ENCODE measurements around the gene PHF19. TPM values are rescaled to one million over a fixed set of nuclear protein-coding genes. Genes with fewer than 3 reads are reported as not detected.

PHF19 gene
- total and polyA plus RNA-seq, 2 experiments from 2014 or later, result 17.1 to 28.2 TPM

DNA sequence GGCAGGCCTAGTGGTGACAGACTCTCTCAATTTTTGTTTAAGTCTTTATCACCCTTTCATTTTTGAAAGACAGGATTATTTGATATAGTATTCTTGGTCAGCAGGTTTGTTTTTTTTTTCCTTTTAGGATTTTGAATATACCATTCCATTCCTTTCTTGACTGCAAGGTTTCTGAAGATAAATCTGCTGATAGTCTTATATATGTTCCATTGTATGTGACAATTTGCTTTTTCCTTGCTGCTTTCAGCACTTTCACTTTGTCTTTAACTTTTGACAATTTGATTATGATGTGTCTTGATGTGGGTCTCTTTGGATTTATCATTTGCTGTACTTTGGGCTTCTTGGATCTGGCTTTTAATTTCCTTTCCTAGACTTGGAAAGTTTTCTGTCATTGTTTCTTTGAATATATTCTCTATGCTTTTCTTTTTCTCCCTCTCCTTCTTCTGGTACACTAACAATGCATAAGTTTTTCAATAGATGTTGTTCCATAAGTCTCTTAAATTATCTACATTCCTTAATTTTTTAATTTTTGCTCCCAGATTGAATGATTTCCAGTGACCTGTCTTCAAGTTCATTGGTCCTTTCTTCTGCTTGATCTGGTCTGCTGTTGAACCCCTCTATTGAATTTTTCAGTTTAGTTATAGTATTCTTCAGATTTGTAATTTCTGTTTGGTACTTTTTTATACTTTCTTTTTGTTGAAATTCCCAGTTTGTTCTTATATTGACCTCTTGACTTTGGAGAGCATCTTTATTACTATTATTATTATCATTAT is 69.2 kb downstream of the PHF19 start:
- no peaks in the 10 kb centered on the region for H3K36me3 ChIP-seq (ENCODE audit: low read depth)
- no peaks in the 10 kb centered on the region for H3K9me2 ChIP-seq (ENCODE audit: insufficient read depth)
- no peaks in the 10 kb centered on the region for H3K79me2 ChIP-seq (ENCODE audit: insufficient read depth)
- H3K9ac ChIP-seq, result no peak overlapping the region
- no peak overlapping the region for H3K4me2 ChIP-seq (ENCODE audit: unreplicated experiment)
- no peak overlapping the region for H3K4me3 ChIP-seq
- H3K27me3 ChIP-seq (replicated peaks; ENCODE audit: insufficient read depth), result no peaks in the 10 kb centered on the region
- TF ChIP-seq EZH2phosphoT487 (IDR thresholded peaks at IDR 0.05; ENCODE audit: insufficient read depth, low read depth), result no peak
- no peak for TF ChIP-seq EZH2 (IDR thresholded peaks at IDR 0.05; ENCODE audit: insufficient read depth, poor library complexity, severe bottlenecking)
- no peaks in the 10 kb centered on the region for H3K4me1 ChIP-seq (ENCODE audit: insufficient read depth)
- H4K20me1 ChIP-seq (ENCODE audit: insufficient read depth), result no peaks in the 10 kb centered on the region
- in situ Hi-C loops (cut with MboI), result no loop called here
- no peaks in the 10 kb centered on the region for H3F3A ChIP-seq (ENCODE audit: insufficient read depth)
- DNase-seq, result no peak
- no peak overlapping the region for H2AFZ ChIP-seq
- H3K9me3 ChIP-seq (ENCODE audit: low read depth), result no peaks in the 10 kb centered on the region
- no peak overlapping the region for H3K27ac ChIP-seq

Other genes with a start within 250 kb of the PHF19 start
- 3.8 and 4.2 TPM in 2 replicates for gene MEGF9, start 162.7 kb downstream of the PHF19 start, total RNA-seq (2014; rRNA removed; shearing (Covaris generic))
- 2.1 and 2.3 TPM in 2 replicates for gene MEGF9, start 162.7 kb downstream of the PHF19 start, polyA plus RNA-seq (2016; fragmentation: Nextera tagmentation; extraction: Ambion mirVana)
- gene FBXW2, start 83.8 kb downstream of the PHF19 start, total RNA-seq (2014; rRNA removed; shearing (Covaris generic)), result 18.3 and 23.7 TPM in 2 replicates
- 45.5 and 47.1 TPM in 2 replicates for gene FBXW2, start 83.8 kb downstream of the PHF19 start, polyA plus RNA-seq (2016; fragmentation: Nextera tagmentation; extraction: Ambion mirVana)
- gene PSMD5, start 34.3 kb downstream of the PHF19 start, total RNA-seq (2014; rRNA removed; shearing (Covaris generic)), result 34.7 and 37.2 TPM in 2 replicates
- 43.1 and 43.3 TPM in 2 replicates for gene PSMD5, start 34.3 kb downstream of the PHF19 start, polyA plus RNA-seq (2016; fragmentation: Nextera tagmentation; extraction: Ambion mirVana)
- 0.38 and 0.54 TPM in 2 replicates for gene TRAF1, start 49.6 kb upstream of the PHF19 start, total RNA-seq (2014; rRNA removed; shearing (Covaris generic))
- gene TRAF1, start 49.6 kb upstream of the PHF19 start, polyA plus RNA-seq (2016; fragmentation: Nextera tagmentation; extraction: Ambion mirVana), result 0.54 and 0.75 TPM in 2 replicates
- gene C5, start 173.1 kb upstream of the PHF19 start, total RNA-seq (2014; rRNA removed; shearing (Covaris generic)), result 1.6 and 2.4 TPM in 2 replicates
- gene C5, start 173.1 kb upstream of the PHF19 start, polyA plus RNA-seq (2016; fragmentation: Nextera tagmentation; extraction: Ambion mirVana), result 0.58 and 1.2 TPM in 2 replicates
- gene CNTRL, start 197.8 kb upstream of the PHF19 start, total RNA-seq (2014; rRNA removed; shearing (Covaris generic)), result 6.3 and 7.3 TPM in 2 replicates
- 3.7 and 4.4 TPM in 2 replicates for gene CNTRL, start 197.8 kb upstream of the PHF19 start, polyA plus RNA-seq (2016; fragmentation: Nextera tagmentation; extraction: Ambion mirVana)

All from GM23248 (cell line).